ENCODE results near the gene CXCL1.
"Not testable (repeated sequence)": the region's sequence is repeated elsewhere in the genome, so short reads cannot be mapped to it uniquely, and the experiment has no call there.

The CXCL1 gene

GRCh38 chr4:73885574-73886267 lies 16.5 kb downstream of the CXCL1 start:
- DNase-seq, result no peak

GRCh38 chr4:73891326-73891725 lies 22.1 kb downstream of the CXCL1 start:
- DNase-seq, result no peak

- no peak for DNase-seq
These were observed 22.7 kb downstream of the CXCL1 start for GRCh38 chr4:73891739-73892405.

- DNase-seq, result no peak
These were observed 23.8 kb downstream of the CXCL1 start for GRCh38 chr4:73892966-73893365.

GRCh38 chr4:73894001-73894400 lies 24.8 kb downstream of the CXCL1 start:
- DNase-seq, result no peak

- no peak for DNase-seq
These were observed 26.3 kb downstream of the CXCL1 start for GRCh38 chr4:73895201-73896175.

- DNase-seq, result no peak
These were observed 27.2 kb downstream of the CXCL1 start for GRCh38 chr4:73896416-73896815.

- DNase-seq, result no peak
These were observed 28.4 kb downstream of the CXCL1 start for GRCh38 chr4:73897380-73898136.

GRCh38 chr4:73899338-73899737 lies 30.1 kb downstream of the CXCL1 start:
- DNase-seq, result not testable (repeated sequence)

GRCh38 chr4:73901031-73901430 lies 31.8 kb downstream of the CXCL1 start:
- DNase-seq, result no peak

GRCh38 chr4:73902038-73902637 lies 32.9 kb downstream of the CXCL1 start:
- no peak for DNase-seq

GRCh38 chr4:73902817-73903547 lies 33.8 kb downstream of the CXCL1 start:
- no peak for DNase-seq

GRCh38 chr4:73904491-73904890 lies 35.3 kb downstream of the CXCL1 start:
- DNase-seq, result no peak

GRCh38 chr4:73908965-73909364 lies 39.8 kb downstream of the CXCL1 start:
- DNase-seq, result no peak

GRCh38 chr4:73911746-73912145 lies 42.6 kb downstream of the CXCL1 start:
- DNase-seq, result no peak

GRCh38 chr4:73912191-73912590 lies 43.0 kb downstream of the CXCL1 start:
- DNase-seq, result no peak

- DNase-seq, result no peak
These were observed 44.9 kb downstream of the CXCL1 start for GRCh38 chr4:73914071-73914470.

- no peak for DNase-seq
These were observed 47.2 kb downstream of the CXCL1 start for GRCh38 chr4:73916172-73916925.

GRCh38 chr4:73917081-73917501 lies 47.9 kb downstream of the CXCL1 start:
- no peak for DNase-seq

- no peak for DNase-seq
These were observed 48.9 kb downstream of the CXCL1 start for GRCh38 chr4:73918058-73918457.

GRCh38 chr4:73919691-73920090 lies 50.5 kb downstream of the CXCL1 start:
- DNase-seq, result no peak

Measured in activated CD8-positive, alpha-beta memory T cell treated with anti-CD3 and anti-CD28 coated beads, Interleukin-2, amount 50 U/mL, for 48 hours (primary cell).